Endothelial cell of hepatic sinusoid (primary cell): ENCODE data around the gene LDLRAP1.
"Not testable (repeated sequence)": the region's sequence is repeated elsewhere in the genome, so short reads cannot be mapped to it uniquely, and the experiment has no call there.

Experiments
- in situ Hi-C: cut with HindIII; loops from 2 replicates; pipeline ENCODE4 v1.10.0; 2017; ENCODE audit warnings: low sequenced_read_pairs

The LDLRAP1 gene, protein sequence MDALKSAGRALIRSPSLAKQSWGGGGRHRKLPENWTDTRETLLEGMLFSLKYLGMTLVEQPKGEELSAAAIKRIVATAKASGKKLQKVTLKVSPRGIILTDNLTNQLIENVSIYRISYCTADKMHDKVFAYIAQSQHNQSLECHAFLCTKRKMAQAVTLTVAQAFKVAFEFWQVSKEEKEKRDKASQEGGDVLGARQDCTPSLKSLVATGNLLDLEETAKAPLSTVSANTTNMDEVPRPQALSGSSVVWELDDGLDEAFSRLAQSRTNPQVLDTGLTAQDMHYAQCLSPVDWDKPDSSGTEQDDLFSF

DNA sequence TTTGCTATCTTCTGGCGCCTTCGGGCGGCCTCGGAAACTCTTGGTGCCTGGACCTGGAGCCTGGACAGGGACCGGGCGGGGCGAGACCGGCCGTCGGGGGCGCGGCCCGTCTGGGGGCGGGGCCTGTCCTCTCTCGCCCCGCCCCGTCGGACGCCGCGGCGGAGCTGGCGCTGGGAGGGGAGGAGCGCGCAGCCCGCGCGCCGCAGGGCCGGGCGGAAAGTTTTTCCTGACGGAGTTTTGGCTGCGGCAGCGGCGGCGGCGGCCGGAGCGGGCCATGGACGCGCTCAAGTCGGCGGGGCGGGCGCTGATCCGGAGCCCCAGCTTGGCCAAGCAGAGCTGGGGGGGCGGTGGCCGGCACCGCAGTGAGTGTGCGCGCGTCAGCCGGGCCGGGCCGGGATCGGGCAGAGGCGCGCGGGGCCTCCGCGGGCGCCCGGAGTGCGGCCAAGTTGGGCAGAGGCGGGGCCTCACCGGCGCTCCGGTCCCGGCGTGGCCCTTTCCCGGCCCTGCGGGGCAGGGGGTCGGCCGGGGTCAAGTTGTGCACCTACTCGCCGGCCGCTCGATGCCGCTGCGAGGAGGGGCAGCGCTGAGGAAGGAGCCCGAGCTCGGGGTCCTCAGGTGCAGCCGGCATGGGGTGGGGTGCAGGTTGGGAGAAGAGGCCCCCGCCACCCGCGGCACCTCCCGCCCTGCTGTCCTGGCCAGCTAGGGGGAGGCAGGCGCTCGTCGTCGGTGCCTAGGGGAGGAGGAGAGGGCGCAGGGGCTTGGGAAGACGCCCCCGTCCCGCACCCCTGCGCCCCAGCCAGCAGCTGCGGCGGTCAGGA lies at the start of gene LDLRAP1:
TSS of gene LDLRAP1 (plus strand) at position 182 of the 818 bp plus-strand sequence. CDS start at position 275, 93 bp downstream.
- in situ Hi-C loops = no loop called here

DNA sequence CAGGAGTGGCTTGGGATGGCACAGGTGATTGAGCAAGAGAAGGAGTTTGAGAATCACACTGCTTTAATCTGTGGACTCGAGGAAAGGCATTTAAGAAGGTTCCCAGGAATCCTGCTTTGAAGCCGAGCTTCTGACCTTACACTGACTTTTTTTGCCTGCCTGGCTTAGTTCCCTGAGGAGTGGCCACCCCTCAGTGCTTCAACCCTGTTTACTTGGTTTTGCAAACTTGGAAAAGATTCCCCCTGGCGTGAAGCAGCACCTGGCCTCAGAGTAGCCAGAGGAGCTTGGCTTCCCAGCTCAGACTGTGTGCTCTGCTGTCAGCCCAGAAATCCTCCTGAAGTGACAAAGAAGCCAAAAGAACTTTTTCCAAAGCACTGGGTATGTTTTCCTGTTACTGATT lies 48.5 kb upstream of the LDLRAP1 start:
- in situ Hi-C loops = loop anchor here (5.0 to 10.0 kb wide), 3 partner anchors 58 to 140 kb away; no protein-coding TSS in a partner anchor

DNA sequence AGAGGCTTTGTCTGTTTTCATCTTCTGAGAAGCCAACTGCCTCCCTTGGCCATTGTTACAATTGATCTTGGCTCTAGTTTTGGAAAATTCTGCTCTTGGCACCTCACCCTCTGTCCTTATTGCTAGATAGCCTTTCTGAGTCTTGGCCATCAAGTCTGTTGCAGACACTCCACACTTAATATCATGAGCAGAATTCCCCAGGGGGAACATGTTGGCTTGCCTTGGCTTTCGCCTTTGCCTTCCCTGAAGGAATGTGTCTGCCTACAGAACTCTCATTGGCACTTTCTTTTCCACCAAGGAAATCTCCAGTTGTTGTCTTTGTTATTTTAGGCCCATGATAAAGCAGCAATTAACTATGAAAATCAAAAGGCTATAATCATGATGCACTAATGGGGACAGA lies 42.7 kb upstream of the LDLRAP1 start:
- in situ Hi-C loops = no loop called here

DNA sequence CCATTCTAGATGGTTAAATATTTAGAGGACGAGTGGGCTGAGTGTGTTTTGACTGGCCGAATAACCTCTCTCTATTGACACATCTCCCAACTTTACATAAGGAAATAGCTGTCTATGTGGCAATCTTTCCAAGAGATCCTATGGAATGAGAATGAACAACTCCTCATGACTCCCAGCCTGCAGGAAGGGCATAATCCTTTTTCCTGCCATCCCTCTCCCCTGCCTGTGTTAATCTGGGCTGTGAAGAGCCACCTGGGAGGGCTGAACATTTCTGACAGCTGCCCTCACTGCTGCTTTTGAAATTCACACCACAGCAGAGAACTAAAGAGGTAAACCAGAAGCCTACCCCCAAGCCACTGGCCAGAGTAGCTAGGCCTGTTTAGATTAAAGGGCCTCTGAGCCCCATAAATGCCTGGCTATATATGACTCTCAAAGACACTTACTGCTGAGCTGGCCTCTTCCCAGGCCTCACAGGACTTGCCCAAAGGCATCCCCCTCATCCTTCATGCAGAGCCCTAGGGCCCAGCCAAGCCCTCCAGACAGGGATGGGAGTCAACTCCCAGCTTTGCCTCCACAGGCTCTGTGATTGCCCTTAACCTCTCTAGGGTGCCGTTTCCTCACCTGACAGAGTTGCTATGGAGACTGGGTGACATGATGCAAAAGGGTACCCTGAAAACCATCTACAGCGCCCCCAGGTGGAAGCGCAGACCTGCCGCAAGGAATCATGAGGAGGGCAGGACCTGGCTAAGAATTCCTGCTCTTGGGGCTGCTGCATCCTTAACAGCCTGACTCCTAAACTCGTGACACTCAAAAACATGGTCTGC lies 42.0 kb upstream of the LDLRAP1 start:
- in situ Hi-C loops = no loop called here

DNA sequence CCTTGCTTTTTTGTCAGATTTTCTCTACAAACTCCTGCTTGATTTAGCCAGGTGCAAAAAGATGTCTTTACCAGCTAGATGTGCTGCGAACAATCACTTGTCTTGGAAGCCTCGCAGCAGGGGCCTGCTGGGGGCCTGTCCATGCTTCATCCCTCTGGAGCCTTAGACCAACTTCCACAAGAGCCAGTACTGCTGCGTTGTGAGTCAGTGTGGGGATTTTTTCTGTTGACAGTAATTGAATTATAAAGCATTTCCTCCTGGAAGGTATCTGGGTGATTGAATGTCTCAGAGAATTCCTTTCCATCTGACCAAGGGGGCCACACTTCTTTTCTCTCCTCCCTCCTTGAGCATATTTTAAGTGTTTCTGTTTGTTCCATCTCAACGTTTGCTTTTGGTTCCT lies 40.4 kb upstream of the LDLRAP1 start:
- in situ Hi-C loops = no loop called here

DNA sequence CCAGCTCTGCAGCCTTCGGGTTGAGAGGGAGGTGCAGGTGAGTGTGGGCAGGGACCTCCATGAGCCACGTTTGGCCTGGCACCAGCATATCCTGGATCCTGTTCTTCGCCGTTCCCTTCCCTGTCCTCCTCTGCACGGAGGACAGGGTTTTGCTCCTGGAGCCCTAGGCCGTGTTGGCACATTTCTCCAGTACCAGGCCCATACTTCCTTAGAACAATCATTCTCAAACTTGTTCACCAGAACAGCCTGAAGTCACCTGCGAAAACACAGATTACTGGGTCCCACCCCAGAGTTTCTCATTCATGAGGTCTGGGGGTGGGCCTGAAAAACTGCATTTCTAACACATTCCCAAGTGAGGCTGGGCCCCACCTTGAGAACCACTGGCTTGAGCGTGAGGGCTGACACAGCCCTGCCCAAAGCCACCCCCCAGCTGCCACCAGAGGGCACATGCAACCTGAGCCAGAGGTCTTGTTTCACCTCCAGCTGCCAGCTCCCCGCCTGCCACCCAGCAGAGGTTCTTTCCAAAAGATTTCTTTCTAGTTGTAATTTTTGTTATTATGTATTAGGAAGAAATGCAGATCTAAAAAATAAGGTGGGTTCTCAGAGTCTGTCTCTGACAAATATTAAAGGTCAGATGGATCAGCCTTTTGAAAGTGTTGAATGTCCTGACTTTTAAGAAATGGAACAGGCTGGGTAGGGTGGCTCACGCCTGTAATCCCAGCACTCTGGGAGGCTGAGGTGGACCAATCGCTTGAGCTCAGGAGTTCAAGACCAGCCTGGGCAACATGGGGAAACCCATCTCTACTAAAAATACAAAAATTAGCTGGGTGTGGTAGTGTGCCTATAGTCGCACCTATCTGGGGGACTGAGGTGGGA lies 39.6 kb upstream of the LDLRAP1 start:
- in situ Hi-C loops = no loop called here

DNA sequence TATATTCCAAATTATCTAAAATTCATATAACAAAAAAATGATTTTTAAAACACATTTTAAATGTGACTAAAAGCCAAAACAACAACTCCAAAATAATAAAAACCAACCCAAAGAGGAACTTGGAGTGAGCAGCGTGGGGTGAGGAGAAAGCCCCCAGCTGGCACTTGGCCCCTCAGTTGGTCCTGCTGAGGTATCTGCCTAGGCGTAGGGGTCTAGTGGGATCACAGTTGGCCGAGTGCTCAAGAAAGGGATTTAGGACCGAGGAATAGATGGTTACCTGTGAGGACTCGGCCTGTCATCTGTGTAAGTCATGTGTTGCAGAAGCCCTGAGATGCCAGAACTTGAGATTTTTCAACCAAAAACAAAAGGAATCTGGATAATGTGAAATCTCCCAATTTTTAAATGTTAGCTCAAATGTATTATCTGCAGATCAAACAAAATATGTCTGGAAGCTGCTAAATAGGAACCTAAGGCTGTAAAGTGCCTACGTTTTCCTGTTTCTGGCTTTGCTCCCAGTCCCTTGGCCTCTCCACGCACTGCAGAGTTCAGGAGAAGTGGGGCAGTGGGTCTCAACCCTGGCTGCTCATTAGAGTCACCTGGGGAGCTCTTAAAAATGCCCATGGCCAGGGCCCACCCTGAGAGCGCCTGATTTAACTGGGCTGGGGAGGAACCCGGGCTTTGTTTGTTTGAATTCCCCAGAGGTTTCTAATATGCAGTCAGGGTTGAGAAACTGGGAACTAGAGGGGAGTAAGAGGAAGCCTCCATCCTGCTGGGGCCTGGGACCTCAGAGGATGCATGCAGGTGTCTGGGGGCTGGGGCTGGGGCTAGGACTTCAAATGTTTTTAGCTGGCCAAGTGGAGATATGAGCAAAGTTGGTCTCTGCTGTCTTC lies 38.5 kb upstream of the LDLRAP1 start:
- in situ Hi-C loops = no loop called here

DNA sequence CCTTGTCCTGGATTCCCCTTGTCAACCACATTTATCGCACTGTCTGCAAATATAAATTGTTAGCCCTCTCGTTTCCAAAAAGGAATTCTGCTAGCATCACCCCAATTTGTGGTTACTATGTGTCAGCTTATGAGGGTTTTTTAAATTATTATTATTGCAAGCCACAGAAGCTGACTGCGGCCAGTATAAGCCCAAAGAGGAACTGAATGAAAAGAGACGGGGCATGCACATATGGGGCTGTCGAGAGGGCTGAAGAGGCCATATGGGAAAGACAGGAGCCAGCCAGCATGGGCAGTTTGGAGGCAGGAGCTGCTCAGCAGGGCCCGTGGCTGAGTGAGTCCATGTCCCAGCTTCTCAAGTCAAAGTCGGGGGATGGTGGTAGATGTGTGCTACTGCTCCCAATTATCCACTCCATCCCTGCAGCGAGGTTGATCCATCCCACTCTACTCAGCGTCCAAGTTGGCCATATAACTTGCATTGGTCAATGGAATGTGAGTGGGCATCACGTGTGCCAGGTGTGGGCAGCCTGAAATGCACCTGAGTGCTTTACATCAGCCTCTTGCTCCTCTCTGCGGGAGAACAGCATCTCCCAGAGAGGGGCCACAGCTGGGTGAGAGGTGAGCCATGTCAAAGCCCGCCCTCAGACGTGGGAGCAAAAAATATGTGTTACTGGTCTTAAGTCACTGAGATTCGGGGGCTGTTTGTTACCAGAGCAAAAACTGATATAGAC lies 37.6 kb upstream of the LDLRAP1 start:
- in situ Hi-C loops = no loop called here

DNA sequence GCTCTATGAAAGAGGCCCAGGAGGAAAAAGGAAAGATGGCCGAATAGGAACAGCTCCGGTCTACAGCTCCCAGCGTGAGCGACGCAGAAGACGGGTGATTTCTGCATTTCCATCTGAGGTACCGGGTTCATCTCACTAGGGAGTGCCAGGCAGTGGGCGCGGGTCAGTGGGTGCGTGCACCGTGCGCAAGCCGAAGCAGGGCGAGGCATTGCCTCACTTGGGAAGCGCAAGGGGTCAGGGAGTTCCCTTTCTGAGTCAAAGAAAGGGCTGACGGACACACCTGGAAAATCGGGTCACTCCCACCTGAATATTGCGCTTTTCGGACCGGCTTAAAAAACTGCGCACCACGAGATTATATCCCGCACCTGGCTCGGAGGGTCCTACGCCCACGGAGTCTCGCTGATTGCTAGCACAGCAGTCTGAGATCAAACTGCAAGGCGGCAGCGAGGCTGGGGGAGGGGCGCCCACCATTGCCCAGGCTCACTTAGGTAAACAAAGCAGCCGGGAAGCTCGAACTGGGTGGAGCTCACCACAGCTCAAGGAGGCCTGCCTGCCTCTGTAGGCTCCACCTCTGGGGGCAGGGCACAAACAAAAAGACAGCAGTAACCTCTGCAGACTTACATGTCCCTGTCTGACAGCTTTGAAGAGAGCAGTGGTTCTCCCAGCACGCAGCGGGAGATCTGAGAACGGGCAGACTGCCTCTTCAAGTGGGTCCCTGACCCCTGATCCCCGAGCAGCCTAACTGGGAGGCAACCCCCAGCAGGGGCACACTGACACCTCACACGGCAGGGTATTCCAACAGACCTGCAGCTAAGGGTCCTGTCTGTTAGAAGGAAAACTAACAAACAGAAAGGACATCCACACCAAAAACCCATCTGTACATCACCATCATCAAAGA lies 36.6 kb upstream of the LDLRAP1 start:
- in situ Hi-C loops = not testable (repeated sequence)

DNA sequence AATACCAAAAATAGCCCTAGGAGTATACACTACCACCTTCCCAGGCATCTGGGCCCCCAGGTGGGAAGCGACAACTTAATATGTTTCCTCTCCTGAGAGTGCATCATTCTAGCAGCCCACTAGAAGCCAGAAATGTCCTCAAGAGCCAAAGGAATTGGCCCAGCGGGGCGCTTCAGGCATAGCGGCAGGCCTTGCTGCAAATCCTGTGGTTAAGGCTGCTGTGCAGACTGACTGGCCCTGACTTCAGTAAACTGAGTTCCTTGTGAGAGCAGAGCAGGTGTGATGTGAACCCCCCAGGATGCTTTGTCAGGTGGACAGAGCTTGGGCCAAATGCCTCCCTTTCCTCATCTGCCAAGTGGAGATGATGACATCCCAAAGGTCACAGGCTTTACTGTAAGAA lies 29.7 kb upstream of the LDLRAP1 start:
- in situ Hi-C loops = no loop called here

DNA sequence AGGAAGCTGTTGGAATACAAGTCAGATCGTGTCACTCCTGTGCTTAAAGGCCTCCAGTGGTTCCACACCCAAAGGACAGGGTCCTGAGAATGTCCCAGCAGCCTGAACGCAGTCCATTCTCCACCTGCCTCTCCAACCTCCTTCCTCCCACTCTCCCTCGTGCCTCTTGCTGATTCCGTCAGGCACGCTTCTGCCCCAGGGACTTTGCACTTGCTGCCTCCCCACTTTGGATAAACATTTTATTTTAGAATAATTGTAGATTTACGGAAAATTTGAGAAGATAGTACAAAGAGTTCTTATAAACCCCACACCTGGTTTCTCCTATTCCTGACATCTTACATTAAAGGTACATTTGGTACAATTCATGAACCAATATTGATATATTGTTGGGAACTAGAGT lies 28.4 kb upstream of the LDLRAP1 start:
- in situ Hi-C loops = no loop called here

DNA sequence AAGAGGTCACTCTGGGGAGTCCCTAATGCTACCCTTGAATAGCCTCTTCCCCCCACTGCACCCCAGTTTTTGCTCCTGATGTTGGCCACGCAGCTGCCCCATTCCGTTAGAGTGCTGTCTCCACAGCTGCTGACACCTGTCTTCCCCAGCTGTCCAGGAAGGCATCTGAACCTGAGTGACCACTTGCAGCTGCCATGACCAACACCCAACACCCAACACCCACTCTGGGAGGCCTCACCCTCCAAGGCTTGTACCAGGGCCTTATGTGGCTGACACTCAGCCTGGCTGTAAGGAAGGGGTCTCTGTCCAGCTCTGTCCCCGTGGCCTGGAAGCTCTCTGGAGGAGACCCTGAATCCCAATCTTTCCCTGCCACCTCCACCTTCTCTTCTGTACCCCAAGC lies 26.7 kb upstream of the LDLRAP1 start:
- in situ Hi-C loops = no loop called here

DNA sequence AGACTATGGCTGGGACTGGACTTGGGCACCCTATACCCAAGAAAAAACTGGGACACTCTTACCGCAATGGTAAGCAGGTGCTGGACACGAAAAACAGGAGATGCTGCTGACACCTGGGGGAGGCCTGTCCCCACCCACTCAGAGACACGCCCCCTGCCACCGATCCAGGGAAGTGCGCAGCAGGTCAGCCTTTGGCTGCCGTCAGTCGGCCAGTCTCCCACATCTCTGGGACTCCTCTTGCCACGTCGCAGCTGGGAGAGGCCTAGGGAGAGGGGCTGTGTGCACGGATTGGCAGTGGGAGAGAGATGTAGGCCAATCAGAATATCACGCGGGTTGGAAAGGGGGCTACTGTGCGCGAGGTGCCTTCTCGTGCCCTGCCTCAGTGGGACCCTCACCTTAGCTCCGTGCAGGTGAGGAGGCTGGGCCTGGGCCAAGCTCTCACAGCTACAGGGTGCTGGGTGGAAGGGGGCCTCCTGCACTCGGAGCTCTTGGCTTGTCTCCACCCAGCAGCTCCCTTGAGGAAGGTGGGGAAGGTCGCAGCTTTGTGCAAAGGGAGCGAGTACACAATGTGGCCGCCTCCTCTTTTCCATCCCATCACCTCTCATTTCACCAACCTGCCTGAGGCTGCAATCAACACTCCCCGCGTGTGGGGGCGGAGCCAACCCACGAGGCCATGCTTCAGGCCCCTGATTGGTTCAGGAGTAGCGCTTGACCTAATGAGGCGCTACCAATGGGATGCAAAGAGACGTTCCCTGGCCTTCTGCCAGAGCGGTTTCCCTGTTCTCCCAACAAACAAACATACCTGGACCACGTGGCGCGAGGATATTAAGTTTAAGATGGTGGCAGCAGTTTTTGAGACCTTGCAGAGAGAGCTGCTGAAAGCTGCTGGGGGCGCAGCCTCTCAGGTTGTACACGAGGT lies 25.7 kb upstream of the LDLRAP1 start:
- in situ Hi-C loops = no loop called here

DNA sequence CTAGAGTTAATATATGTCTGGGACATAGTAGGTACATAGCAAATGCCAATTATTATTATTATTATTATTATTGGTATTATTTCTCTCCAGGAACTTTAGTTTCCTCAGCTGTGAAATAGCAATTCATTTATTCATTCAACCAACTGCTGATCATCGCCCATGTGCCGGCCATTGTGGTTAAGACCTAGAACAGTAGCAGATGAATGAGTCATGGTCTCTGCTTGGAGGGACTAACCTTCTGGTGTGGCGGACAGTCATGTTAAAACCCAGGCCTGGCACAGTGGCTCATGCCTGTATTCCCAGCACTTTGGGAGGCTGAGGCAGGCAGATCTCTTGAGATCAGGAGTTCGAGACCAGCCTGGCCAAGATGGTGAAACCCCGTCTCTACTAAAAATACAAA lies 23.8 kb upstream of the LDLRAP1 start:
- in situ Hi-C loops = loop anchor here (5.0 kb wide), 1 partner anchor 92 kb away; no protein-coding TSS in a partner anchor

DNA sequence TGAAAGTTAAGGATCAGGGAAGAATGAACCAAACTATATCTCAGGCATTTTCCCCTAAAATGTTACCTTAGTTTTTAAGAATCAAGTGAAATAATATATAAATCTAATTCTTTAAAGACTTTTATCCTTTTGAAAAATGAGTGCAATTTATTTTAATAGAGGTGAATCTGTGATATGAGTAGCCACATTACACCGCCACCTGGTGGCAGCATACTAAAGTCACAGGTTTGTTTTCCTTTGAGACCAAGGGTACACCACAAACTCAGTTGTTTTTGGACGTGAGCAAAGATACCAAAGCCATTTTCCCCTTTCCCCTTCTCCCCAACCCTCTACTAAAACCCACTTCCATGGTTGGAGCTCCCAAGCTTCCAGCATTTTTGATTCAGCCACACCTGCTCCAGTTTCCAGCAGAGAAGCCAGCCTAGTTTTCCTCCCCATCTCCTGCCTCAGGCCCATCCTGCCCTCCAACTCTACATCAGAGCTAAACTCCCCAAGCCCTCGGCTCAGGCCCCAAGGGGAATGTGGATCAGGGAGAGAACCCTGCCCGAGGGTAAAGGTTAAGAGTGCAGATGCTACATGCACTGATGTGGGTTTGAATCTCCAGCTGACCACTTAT lies 22.9 kb upstream of the LDLRAP1 start:
- in situ Hi-C loops = loop anchor here (5.0 kb wide), 1 partner anchor 93 kb away; no protein-coding TSS in a partner anchor

DNA sequence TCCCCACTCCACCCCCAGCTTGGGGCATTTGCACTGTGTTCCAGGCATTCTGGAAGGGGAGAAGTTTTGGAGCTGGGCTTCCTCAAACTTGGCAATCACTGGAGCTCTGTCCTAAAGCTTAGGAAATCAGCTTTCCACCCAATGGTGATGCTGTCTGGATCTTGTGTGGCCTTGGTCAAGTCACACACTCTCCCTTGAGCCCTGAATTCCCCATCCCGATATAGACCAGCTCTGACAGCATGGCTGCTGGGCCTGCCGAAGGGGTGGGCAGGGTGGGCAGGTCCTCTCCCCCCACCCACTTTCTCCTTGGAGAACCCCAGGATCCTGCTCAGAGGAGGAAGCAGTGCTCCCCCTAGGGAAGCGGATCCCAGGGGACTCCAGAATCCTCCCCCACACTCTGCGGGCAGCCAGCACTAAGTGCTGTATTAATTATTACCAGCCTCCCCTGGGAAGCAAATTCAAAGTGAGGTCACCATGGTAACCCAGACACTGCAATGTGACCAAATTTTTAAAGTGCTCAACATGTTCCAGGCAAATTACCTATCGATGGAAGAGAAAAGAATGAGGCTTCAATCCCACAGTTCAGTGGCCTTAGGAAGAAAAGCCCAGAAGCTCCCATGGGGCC lies 21.3 kb upstream of the LDLRAP1 start:
- in situ Hi-C loops = loop anchor here (5.0 kb wide), 1 partner anchor 95 kb away; no protein-coding TSS in a partner anchor
